G401 (cell line): Measurements from ENCODE around the gene C1QBP. TPM values are rescaled to one million over a fixed set of nuclear protein-coding genes. Genes with fewer than 3 reads are reported as not detected.
"Not testable (repeated sequence)": the region's sequence is repeated elsewhere in the genome, so short reads cannot be mapped to it uniquely, and the experiment has no call there.

Source experiments
- DNase-seq: peaks from one replicate; pipeline ENCODE4 v3.0.0-alpha.2; 2015; ENCODE audit warnings: low spot score
- in situ Hi-C: cut with HindIII; loops from 2 replicates; pipeline ENCODE4 v1.10.0; 2016; ENCODE audit warnings: low sequenced_read_pairs, mixed read lengths
- total RNA-seq: library from RNA; depleted of rRNA; stranded (reverse); fragments of >200 nt; shearing (Covaris generic); gene quantifications from 2 replicates; pipeline ENCODE4 v1.2.3, GENCODE V29; 2014

The C1QBP gene
- total RNA-seq, 1 experiment from 2014 or later: 733 TPM

- in situ Hi-C loops, DNase-seq: not testable (repeated sequence)
Measured at GRCh38 chr17:5435781-5436315, 3.1 kb downstream of the C1QBP start.

- DNase-seq: no peak
- in situ Hi-C loops: no loop called here
Measured at GRCh38 chr17:5434984-5435383, 4.0 kb downstream of the C1QBP start.

GRCh38 chr17:5431949-5432556 lies 6.9 kb downstream of the C1QBP start:
- in situ Hi-C loops: no loop called here
- no peak for DNase-seq

GRCh38 chr17:5431234-5431633 lies 7.7 kb downstream of the C1QBP start:
- in situ Hi-C loops, DNase-seq: not testable (repeated sequence)

GRCh38 chr17:5430413-5430999 lies 8.4 kb downstream of the C1QBP start:
- in situ Hi-C loops: no loop called here
- no peak for DNase-seq

- no peak for DNase-seq
- in situ Hi-C loops: no loop called here
Measured at GRCh38 chr17:5429191-5429887, 9.6 kb downstream of the C1QBP start.

- no peak for DNase-seq
- in situ Hi-C loops: no loop called here
Measured at GRCh38 chr17:5425826-5426225, 13.1 kb downstream of the C1QBP start.

GRCh38 chr17:5424909-5425308 lies 14.0 kb downstream of the C1QBP start:
- in situ Hi-C loops: no loop called here
- no peak for DNase-seq

GRCh38 chr17:5422505-5422904 lies 16.4 kb downstream of the C1QBP start:
- DNase-seq: no peak
- in situ Hi-C loops: no loop called here

GRCh38 chr17:5419959-5420653 lies 18.8 kb downstream of the C1QBP start, which contains the start of gene RPAIN:
TSS of gene RPAIN (plus strand) at chr17:5420182. CDS start at chr17:5420211, 29 bp downstream.
- in situ Hi-C loops: no loop called here
- DNase-seq: no peak

GRCh38 chr17:5419356-5419958 lies 19.5 kb downstream of the C1QBP start, which contains the start of gene NUP88:
TSS of gene NUP88 (minus strand) at chr17:5419662. CDS start at chr17:5419650, 12 bp downstream.
- DNase-seq: peak; percentile 99
- in situ Hi-C loops: no loop called here

GRCh38 chr17:5418858-5419355 lies 20.0 kb downstream of the C1QBP start:
- DNase-seq: peak; percentile 41
- in situ Hi-C loops: no loop called here

- in situ Hi-C loops: no loop called here
- DNase-seq: no peak
Measured at GRCh38 chr17:5416901-5417300, 22.1 kb downstream of the C1QBP start.

GRCh38 chr17:5413682-5414081 lies 25.3 kb downstream of the C1QBP start:
- DNase-seq: no peak
- in situ Hi-C loops: loop anchor here (5.0 kb wide), 1 partner anchor 51 kb away; no protein-coding TSS in a partner anchor

GRCh38 chr17:5410594-5411272 lies 28.2 kb downstream of the C1QBP start:
- in situ Hi-C loops: loop anchor here (5.0 kb wide), 1 partner anchor 48 kb away; no protein-coding TSS in a partner anchor
- DNase-seq: no peak

- no peak for DNase-seq
- in situ Hi-C loops: no loop called here
Measured at GRCh38 chr17:5408186-5408585, 30.8 kb downstream of the C1QBP start.

GRCh38 chr17:5405400-5405799 lies 33.6 kb downstream of the C1QBP start:
- no peak for DNase-seq
- in situ Hi-C loops: no loop called here

- in situ Hi-C loops: no loop called here
- no peak for DNase-seq
Measured at GRCh38 chr17:5399767-5400166, 39.2 kb downstream of the C1QBP start.
